ENCODE measurements around the gene DNMT3L.
"Not testable (repeated sequence)": the region's sequence is repeated elsewhere in the genome, so short reads cannot be mapped to it uniquely, and the experiment has no call there.

DNMT3L gene

DNA sequence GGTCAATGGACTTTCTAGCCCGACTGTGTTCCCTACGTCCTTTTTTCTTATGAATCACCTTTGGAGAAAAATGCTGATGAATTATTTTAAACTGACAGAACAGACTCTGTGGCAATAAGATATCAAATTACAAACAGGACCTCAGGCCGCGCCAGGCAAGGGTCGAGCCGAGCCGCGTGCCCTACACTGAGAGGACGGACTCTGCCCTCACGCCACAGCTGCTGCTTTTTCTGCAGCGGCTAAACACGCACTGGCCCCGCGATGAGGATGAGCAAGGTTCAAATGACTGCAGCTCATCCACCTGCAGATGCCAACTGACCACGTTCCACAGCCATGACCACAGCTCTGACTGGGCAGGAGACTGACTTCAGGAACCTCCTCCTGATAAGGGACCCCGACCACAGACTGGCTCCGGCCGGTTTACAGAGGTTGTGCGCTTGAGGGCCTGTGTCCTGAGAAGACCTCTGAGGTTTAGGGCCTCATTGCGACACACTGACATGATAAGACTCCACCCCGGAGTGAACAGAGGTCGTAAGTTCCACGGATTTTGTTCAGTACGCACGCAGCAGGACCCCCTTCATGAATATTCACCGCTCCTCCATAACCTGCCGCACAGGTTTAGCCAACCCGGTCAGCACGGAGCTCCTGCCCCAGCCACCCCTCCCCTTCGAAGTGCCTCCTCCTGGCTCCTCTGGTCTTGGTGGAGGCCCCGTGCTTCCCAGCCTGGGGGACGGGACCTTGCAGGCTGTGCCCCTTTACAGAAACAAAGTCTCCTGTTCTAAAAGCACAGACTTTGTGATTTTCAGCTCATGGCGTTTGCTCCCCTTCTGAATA, 12.3 kb downstream of the DNMT3L start:
- DNase-seq (ENCODE audit: low read depth in 2 of 2) = not testable (repeated sequence)

DNA sequence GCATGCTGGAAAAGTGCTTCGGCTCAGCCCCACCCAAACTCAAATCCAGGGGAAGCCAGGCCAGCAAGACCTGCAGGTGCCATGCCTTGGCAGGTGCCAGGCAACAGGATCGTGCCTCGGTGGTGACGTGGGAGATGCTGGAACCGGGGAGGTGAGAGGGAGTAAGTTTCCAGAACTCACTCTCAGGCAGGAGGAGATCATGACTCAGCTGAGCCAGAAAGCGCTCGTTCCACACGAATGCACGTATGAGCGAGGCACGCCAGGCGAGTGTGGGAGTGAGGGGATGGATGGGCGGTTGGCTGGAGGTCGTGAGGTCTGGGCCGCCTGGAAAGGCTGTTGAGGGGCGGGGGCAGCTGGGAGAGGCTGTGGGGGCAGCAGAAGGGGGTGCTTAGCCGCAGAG, 13.8 kb downstream of the DNMT3L start:
- DNase-seq (ENCODE audit: low read depth in 2 of 2) = not testable (repeated sequence)

DNA sequence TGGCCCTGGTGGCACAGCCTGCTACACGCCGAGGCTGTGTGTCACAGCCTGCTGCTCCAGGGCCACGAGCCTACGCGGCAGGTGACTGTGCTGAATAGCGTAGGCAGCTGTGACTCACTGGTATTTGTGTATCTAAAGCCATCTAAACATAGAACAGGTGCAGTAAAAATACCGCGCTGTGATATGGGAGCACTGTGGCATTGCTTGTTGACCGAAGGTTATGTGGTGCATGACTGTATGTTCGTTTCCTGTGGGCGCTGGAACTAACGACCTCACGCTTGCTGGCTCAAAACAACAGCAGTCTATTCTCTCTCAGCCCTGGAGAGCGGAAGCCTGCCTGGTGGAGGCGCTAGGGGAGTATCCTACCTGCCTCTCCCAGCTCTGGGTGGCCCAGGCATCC, 17.7 kb downstream of the DNMT3L start:
- not testable (repeated sequence) for DNase-seq (ENCODE audit: low read depth in 2 of 2)

DNA sequence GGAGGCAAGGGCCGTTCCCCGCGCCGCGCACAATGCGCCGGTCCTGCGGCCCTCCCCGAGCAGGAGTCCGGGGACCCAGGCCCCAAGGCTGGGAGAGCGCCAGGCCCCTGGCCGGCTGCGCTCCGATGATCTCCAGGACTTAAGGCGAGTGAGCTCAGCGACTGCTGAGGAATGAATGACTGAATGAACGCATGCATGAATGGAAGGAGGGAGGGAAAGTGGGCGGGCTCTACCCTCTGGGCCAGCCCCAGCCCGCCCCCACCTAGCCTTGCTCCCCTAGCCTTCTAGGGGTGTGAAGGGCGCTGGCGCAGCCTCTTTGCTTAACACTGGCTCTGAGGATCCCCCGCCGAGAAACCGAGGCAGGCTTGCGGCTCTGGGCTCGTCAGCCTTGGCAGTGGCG, 20.4 kb downstream of the DNMT3L start:
- not testable (repeated sequence) for DNase-seq (ENCODE audit: low read depth in 2 of 2)

DNA sequence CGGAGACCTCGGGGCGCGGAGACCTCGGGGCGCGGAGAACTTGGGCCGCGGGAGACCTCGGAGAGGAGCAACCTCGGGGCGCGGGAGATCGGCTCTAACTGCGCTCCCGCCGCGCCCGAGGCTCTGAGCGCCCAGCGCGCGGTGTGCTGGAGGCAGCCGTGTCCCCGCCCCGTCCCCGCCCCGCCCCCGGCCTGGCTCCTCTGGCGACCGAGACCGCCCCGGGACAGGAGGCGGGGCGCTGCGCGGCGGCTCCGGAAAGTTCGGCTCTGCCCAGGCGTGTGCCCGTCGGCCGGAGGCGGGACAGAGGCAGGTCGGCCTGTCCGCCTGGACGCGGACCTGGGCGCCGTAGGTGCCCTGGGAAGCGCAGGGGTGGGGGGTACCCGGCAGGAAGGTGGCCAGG, 20.9 kb downstream of the DNMT3L start, which contains the start of gene ICOSLG:
Gene ICOSLG (minus strand): TSS at position 102 of the 400 bp plus-strand sequence. CDS start 126 bp downstream, outside the sequence.
- DNase-seq (ENCODE audit: low read depth in 2 of 2) = not testable (repeated sequence)

DNA sequence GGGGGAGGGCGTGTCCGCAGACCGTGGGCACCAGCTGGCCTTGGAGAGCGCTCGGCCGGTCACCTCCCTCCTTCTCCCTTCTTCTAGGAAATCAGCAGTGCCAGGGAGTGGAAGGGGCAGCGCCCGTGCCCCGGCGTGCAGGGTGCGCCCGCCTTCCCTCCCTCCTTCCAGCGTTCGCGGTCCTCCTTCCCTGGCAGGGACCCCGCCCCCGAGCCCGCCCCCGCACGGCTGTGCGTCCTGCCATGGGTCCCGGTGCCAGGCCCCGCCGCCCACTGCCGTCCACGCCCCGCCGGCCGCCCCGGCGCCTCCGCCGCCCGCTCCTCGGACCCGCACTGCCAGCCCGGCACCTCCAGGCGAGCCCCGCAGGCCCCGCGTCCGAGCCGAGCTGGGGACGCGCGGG, 21.3 kb downstream of the DNMT3L start:
- DNase-seq (ENCODE audit: low read depth in 2 of 2) = not testable (repeated sequence)

DNA sequence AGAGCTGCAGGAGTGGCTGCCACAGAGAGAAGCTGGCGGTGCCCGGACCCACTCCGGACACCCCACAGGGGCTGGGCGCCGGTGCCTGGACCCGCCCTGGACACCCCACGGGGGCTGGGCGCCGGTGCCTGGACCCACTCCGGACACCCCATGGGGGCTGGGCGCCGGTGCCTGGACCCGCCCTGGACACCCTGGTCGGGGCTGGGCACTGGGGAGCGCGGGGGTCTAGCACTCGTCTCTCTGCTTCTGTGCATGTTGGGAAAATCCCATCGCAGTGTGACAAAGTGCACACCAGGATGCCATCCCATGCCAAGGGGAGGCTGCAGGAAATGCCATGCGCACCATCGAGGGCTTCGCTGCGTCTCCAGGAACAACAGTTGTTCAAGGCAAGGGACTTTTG, 32.1 kb downstream of the DNMT3L start:
- not testable (repeated sequence) for DNase-seq (ENCODE audit: low read depth in 2 of 2)

DNA sequence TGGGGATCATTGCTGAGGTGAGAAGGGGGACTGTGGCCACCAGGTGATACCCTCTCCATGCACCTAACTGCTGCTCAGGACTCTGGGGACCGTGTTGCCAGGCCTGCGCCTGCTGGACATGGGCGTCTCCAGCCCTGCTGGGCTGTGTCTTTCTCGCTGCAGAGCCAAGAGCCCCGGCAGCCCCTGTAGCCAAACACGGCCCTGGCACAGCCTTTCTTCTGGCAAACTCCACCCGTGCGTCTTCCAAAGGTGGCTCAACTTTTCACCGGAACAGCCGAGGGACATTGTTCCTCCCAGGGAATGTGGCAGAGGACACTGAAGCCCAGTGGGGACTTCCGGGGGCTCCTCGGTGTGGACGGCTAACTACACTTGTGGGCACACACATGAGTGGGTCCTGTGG, 33.6 kb downstream of the DNMT3L start:
- not testable (repeated sequence) for DNase-seq (ENCODE audit: low read depth in 2 of 2)

DNA sequence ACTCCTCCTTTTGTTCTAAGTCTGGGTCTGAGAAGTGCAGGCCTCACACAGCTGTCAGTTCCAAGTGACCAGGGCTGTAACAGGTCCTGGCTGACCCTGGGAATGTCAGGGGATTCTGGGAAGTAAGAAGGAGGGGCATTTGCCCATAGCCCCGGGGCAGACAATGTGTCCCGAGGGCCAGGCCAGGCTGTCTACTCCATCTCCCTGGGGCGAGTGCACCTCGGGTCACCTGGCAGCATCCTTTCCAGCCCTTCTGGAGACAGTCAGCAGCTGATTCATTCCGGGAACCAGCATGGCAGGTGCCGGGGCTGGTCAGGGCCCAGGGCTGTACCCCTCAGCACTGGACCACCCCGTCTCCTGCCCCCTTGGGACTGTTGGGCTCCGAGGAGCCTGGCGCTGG, 34.1 kb downstream of the DNMT3L start:
- DNase-seq (ENCODE audit: low read depth in 2 of 2) = not testable (repeated sequence)

DNA sequence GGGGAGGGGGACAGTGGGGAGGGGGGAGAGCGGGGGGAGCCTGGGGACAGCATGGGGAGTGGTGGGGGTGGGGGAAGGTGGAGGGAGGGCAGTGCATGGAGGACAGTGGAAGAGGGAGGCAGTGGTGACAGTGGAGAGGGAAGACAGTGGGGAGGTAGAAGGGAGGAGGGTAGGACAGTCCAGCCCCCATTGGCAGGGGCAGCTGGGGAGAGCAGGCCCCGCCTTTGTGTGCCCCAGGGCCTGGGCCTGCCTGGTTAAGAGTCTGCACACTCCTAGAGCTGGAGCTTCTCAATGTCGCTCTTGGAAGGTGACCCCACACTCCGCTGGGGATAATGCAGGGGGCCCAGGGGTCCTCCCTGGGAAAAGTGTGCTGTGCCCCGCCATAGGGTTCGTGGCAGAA, 36.1 kb downstream of the DNMT3L start:
- DNase-seq (ENCODE audit: low read depth in 2 of 2) = not testable (repeated sequence)

DNA sequence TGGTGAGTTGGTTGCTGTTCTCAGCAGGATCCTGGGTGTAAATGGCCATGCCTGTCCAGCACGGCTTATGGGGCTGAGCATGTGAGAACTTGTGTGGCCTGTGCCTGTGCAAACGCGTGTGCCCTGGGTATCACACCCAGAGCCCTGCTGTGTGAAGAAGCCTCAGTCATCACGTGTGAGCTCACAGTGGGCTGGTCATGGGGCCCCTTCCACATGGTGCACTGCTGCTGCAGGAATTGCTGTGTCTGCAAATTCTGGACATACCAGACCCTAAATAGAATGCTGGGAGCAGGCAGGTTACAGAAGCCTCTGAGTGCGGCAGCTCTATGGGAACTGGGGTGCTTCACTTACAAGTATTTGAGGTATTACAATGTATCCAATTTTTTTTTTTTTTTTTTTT, 38.4 kb downstream of the DNMT3L start:
- DNase-seq (ENCODE audit: low read depth in 2 of 2) = not testable (repeated sequence)

DNA sequence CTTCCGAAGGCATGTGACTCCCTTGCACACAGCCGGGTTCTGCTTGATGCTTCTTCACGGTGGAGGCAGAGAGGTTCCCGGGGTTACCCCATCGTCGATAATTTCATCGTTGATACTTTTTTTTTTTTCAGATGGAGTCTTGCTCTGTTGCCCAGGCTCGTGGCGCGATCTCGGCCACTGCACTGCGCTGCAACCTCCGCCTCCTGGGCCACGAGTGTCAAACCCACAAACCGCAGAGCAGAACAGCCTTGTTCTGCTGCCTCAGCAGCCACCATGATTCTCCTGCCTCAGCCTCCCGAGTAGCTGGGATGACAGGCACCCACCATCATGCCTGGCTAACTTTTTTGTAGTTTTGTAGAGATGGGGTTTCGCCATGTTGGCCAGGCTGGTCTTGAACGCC, 41.0 kb downstream of the DNMT3L start:
- DNase-seq (ENCODE audit: low read depth in 2 of 2) = not testable (repeated sequence)

DNA sequence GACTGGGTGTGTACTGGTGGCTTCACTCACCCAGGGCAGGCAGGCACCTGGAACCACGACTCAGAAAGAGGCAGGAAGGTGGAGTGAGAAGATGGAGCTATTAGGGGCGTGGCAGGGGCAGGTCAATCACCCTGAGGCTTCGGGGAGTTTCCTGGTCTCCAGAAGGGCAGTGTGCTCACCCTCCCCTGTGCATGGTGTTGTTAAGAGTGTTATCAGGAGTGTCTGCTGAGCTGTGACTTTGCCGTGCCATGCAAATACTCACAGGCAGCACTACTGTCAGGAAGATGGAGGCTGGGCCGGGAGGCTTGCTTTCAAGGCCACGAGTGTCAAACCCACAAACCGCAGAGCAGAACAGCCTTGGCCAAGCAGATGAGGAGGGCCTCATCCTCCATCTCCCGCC, 43.2 kb downstream of the DNMT3L start:
- not testable (repeated sequence) for DNase-seq (ENCODE audit: low read depth in 2 of 2)

DNA sequence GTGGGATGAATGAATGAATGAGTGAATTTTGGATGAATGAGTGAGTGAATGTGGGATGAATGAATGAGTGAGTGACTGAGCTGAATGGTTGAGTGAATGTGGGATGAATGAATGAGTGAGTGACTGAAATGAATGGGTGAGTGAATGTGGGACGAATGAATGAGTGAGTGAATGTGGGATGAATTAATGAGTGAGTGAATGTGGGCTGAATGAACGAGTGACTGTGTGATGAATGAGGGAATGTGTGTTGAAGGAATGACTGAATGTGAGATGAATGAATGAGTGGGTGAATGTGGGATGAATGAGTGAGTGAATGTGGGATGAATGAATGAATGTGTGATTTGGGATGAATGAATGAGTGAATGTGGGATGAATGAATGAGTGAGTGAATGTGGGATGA, 49.7 kb downstream of the DNMT3L start:
- DNase-seq (ENCODE audit: low read depth in 2 of 2) = not testable (repeated sequence)

DNA sequence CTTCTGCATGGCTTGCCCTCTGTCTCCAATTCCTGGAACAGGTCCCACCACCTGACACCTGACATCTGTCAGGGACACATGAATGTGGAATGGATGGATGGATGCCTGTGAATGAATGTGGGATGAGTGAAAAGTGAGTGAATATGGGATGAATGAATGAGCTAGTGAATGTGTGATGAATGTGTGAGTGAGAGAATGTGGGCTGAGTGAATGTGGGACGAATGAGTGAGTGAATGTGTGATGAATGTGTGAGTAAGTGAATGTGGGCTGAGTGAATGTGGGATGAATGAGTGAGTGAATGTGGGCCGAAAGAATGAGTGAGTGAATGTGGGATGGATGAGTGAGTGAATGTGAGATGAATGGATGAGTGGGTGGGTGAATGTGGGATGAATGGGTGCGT, 50.1 kb downstream of the DNMT3L start:
- DNase-seq (ENCODE audit: low read depth in 2 of 2) = not testable (repeated sequence)

DNA sequence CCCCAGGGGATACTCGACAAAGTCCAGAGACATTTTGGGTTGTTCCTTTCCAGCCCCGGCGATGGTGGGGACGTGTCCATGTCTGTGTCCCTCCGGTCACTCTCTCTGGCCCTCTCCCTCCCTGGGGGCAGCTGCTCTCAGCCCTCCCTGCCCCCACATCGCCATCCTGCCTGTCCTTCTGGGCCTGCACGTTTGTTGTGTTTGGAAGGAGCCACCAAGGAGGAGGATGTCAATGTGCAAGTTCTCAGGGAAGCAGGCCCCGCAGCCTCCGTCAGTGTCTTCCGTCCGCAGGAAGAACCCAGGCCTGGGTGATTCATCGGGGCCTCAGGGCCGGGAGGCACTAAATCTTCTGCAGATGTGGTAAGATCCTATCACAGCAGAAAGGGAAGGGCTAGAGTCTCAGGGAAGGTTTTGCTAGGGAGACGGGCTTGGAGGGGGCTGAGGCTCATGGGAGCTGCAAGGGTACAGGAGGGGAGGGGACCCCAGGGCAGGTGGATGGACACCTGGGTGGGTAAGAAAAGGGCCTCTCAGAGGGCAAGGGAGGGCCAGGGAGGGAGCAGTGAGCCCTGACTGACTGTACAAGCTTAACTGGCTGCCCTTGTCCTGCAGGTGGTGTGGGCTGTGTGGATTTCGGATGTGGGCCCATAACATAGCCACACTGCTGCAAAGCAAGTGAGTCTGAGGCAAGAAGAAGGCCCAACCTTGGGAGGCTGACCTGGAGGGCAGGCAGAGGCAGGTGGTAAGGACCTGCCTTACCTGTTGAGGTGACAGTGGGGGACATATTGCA, 53.6 kb downstream of the DNMT3L start:
- not testable (repeated sequence) for DNase-seq (ENCODE audit: low read depth in 2 of 2)

DNA sequence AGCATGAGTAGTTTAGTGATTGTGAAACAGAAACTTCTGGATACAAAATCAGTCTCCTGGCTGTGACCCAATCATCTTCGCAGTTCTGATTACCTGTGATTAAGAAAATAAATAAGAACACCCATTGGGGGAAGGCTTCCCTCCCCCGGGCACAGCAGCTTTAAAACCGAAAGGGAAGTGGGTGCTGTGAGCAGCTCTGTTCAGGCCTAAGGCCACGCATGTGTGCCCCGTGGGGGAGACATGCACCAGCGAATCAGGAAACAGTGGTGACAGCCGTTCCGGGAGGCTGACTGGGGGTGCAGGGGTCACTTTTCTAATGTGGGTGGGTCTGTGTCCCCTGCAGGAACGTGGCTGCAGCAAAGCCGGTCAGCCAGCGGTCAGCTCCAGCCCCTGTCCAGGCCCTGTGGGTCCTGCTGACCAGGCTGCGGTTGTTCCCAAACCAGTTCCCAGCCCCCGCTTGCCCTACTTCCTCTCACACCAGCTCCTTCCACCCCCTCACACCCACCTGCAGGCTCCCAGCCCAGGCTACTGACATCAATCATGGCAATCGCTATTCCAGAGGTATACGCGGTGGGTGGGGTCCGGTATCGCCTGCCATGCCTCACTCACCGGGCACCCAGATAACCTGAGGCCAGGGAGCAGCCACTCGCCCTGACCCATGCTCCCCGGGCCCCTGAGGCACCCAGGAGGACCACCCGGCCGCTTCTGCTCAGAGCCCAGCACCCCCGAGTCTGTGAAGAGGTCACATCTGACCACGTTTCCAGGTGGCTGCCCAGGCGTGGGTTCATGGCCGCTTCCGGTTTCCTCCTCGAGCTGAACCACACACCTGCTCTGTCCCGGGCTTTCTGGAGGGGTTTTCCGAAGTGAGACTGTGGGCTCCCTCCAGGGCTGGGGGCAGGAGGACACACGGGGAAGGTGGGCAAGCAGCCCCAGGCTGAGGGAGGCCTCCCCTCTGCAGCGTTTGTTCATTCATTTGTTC, 54.7 kb downstream of the DNMT3L start:
- not testable (repeated sequence) for DNase-seq (ENCODE audit: low read depth in 2 of 2)

DNA sequence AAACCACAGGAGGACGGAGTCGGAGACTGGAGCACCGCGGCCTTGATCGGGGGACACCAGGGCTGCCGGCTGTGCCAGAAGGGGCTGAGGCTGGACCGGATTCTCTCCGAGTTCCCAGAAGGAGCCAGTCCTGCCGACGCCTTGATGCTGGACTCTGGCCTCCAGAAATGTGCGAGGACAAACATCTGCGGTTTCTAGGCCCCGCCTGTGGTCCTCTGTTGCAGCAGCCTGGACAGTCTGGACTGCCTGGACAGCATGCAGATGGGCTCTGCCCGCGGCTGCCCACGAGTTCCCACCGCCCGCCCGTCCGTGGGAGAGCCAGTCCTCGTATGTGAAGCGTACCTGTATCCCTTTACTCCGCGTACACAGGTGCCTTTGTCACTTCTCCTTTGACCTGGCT, 55.5 kb downstream of the DNMT3L start:
- DNase-seq (ENCODE audit: low read depth in 2 of 2) = not testable (repeated sequence)

DNA sequence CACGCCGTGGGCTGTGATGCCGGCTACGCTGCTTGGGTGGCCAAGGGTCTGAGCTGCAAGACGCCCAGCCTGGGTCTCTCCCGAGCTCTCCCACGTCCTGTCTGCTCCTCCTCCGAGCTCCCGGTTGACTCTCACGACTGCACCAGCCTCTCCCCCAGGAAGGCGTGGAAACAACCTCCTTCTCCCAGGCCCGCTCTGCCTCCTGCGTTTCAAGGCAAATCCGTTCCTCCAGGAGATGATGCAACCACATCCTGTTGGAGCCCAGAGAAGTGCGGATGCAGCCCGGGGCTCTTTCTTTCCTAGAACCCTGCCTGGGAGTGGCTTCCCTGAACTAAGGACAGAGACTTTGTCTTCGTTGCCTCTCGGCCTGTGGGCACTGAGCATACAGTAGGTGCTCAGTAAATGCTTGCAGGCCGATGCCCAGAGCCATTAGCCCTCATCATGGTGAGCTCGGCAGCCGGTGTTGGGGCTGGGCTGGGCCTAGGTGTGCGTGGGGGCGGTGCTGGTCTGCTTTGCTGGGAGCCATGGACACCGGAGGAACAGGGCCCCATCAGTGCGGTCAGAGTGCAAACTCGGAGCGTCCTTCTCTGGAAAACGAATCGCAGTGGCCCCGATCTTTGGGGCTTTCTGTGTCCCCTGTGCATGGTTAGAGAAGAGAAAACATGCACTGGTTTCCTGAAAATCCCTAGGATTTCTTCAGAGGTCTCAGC, 59.0 kb downstream of the DNMT3L start:
- not testable (repeated sequence) for DNase-seq (ENCODE audit: low read depth in 2 of 2)

DNA sequence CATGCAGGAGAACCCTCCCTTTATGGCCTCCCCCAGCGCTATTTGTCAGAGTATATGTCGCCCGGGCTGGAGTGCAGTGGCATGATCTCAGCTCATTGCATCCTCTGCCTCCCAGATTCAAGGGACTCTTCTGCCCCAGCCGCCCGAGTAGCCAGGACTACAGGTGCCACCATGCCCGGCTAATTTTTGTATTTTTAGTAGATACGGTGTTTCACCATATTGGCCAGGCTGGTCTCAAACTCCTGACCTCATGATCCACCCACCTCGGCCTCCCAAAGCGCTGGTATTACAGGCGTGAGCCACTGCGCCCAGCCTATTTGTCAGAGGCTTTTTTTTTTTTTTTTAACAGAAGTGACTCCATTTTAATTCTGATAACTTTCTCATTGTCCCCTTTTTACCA, 61.7 kb downstream of the DNMT3L start:
- DNase-seq (ENCODE audit: low read depth in 2 of 2) = not testable (repeated sequence)

DNA sequence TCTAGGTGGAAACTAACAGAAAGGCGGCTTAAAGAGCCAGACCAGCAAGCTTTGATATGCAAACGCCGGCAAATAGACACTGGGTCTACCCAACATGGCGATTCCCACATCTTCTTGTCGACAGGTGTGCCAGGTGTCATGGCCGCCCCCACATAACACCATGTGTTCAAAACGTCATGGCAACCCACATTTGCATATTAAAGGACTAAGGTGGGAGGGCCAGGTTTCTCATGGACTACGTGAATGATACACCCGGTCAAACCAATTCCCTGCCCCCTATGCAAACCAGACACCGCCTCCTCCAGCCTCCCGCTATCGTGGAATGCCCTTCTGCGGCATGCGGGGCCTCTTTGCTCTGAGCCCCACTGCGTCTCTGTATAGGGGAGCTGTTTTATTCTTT, 62.2 kb downstream of the DNMT3L start:
- no peak for DNase-seq (ENCODE audit: low read depth in 2 of 2)
